GM18951 (cell line): ENCODE results near the gene ZNHIT1.
"Not testable (repeated sequence)": the region's sequence is repeated elsewhere in the genome, so short reads cannot be mapped to it uniquely, and the experiment has no call there.

Source experiments
- POLR2A ChIP-seq: IDR thresholded peaks from 4 replicates; pipeline ENCODE4 v1.6.1; 2011; ENCODE audit warnings: mild to moderate bottlenecking; ENCODE audit not compliant: insufficient read length, insufficient read depth; ENCODE audit errors: extremely low read depth
- in situ Hi-C: fragments of 300-500 bp; cut with MboI; formaldehyde crosslinking; loops from one replicate; pipeline ENCODE4 v1.12.0; 2022; ENCODE audit warnings: low sequenced_read_pairs, mixed read lengths, inconsistent platforms; ENCODE audit not compliant: unreplicated experiment

The ZNHIT1 gene

GRCh38 chr7:101200862-101201599 is 16.9 kb upstream of the ZNHIT1 start, which contains the start of gene MOGAT3:
TSS of gene MOGAT3 (minus strand) at chr7:101201036. CDS start at chr7:101200854, 182 bp downstream.
- in situ Hi-C loops, result no loop called here
- TF ChIP-seq POLR2A, result no peak

GRCh38 chr7:101201695-101202602 is 16.0 kb upstream of the ZNHIT1 start:
- in situ Hi-C loops, result no loop called here
- TF ChIP-seq POLR2A, result no peak

GRCh38 chr7:101202603-101202918 is 15.4 kb upstream of the ZNHIT1 start:
- TF ChIP-seq POLR2A, result no peak
- in situ Hi-C loops, result no loop called here

GRCh38 chr7:101203740-101204738 is 13.9 kb upstream of the ZNHIT1 start:
- in situ Hi-C loops, result not testable (repeated sequence)

- TF ChIP-seq POLR2A, result no peak
- in situ Hi-C loops, result no loop called here
Observed at GRCh38 chr7:101205901-101206664, 11.9 kb upstream of the ZNHIT1 start.

GRCh38 chr7:101206665-101207042 is 11.3 kb upstream of the ZNHIT1 start:
- TF ChIP-seq POLR2A, result no peak
- in situ Hi-C loops, result no loop called here

GRCh38 chr7:101207459-101207858 is 10.5 kb upstream of the ZNHIT1 start:
- TF ChIP-seq POLR2A, result no peak
- in situ Hi-C loops, result no loop called here

GRCh38 chr7:101208794-101209193 is 9.2 kb upstream of the ZNHIT1 start:
- no peak for TF ChIP-seq POLR2A
- in situ Hi-C loops, result no loop called here

GRCh38 chr7:101210143-101210542 is 7.8 kb upstream of the ZNHIT1 start:
- in situ Hi-C loops, result no loop called here
- TF ChIP-seq POLR2A, result no peak

- in situ Hi-C loops, result no loop called here
- TF ChIP-seq POLR2A, result no peak
Observed at GRCh38 chr7:101211501-101211900, 6.5 kb upstream of the ZNHIT1 start.

GRCh38 chr7:101212014-101212413 is 6.0 kb upstream of the ZNHIT1 start:
- no peak for TF ChIP-seq POLR2A
- in situ Hi-C loops, result no loop called here
